Measurements from ENCODE around the gene PDE4D.
A peak's percentile ranks its signal among the peaks of the same experiment; 100 is the strongest.

Gene PDE4D

DNA sequence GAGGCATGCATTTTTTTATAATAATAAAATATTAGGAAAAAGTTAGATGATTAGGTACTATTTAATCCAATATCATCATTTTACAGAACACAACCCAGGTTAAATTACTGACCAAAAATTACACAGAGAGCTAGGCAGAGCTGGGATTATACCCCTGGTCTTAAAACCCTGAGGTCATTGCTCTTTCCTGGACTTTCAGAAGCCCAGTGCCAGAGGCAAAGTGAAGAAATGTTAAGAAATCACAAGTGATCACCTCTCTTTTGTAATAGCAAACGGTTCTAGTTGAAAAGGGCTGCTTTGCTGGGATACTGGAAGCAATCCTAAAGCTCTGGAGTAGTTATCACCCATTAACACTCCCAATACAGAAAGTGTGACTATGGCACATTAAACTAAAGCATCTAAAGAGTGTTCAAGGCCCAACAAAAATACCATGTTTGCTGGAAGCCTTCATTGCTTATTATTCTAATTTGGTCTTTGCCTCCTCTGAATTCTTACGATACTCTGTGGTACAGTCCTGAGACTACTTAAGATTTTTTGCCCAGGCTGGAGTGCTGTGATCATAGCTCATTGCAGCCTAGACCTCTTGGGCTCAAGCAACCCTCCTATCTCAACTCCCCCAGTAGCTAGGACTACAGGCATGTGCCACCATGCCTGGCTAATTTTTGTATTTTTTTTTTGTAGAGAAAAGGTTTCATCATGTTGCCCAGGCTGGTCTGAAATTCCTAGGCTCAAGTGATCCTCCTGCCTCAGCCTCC, 734.7 kb downstream of the PDE4D start:
- no peak overlapping the region for H3K4me2 ChIP-seq (ENCODE audit: low read length, poor library complexity, severe bottlenecking)
- no peaks in the 10 kb centered on the region for H3K4me1 ChIP-seq (ENCODE audit: control insufficient read depth, insufficient read depth, low read depth, low read length)
- H3K9ac ChIP-seq (ENCODE audit: low read length) = no peak overlapping the region
- H4K8ac ChIP-seq (ENCODE audit: low read length) = no peak overlapping the region
- no peaks in the 10 kb centered on the region for H3K9me3 ChIP-seq (ENCODE audit: control insufficient read depth, low read length)
- no peak overlapping the region for H2BK15ac ChIP-seq (ENCODE audit: low read depth, poor library complexity, severe bottlenecking)
- H3K79me1 ChIP-seq (replicated peaks; ENCODE audit: low read length, poor library complexity, severe bottlenecking) = no peaks in the 10 kb centered on the region
- H3K36me3 ChIP-seq (ENCODE audit: control insufficient read depth in 1 of 2, insufficient read depth in 2 of 2, low read depth in 1 of 2, low read length in 2 of 2) = no peaks in the 10 kb centered on the region
- H3K27me3 ChIP-seq (ENCODE audit: control insufficient read depth in 1 of 2, insufficient read depth in 1 of 2, low read length in 2 of 2) = no peaks in the 10 kb centered on the region
- H4K91ac ChIP-seq (ENCODE audit: low read length) = no peak overlapping the region
- H3K18ac ChIP-seq (ENCODE audit: low read depth in 1 of 2, low read length in 2 of 2) = no peak overlapping the region
- no peak overlapping the region for H3K27ac ChIP-seq (ENCODE audit: low read length, poor library complexity, severe bottlenecking)
- no peak overlapping the region for H3K23ac ChIP-seq (ENCODE audit: low read length in 2 of 2)
- H2BK5ac ChIP-seq (ENCODE audit: low read depth, low read length, poor library complexity, severe bottlenecking) = no peak overlapping the region
- H3K14ac ChIP-seq (ENCODE audit: low read length in 2 of 2) = no peak overlapping the region
- H2AK5ac ChIP-seq (ENCODE audit: low read length, severe bottlenecking) = no peak overlapping the region
- H2BK120ac ChIP-seq (ENCODE audit: low read depth, low read length) = no peak overlapping the region
- DNase-seq = peak; percentile 15
- H3K4me3 ChIP-seq (ENCODE audit: insufficient read depth in 1 of 2, low read depth in 1 of 2, low read length in 2 of 2) = no peak overlapping the region
- no peak overlapping the region for H2BK12ac ChIP-seq (ENCODE audit: low read length in 2 of 2)
- no peak overlapping the region for H3K4ac ChIP-seq (ENCODE audit: low read depth in 1 of 2, low read length in 2 of 2)
- 43% methylated on average over 2 of the region's 2 CpGs for WGBS
- no peak overlapping the region for H2AFZ ChIP-seq (ENCODE audit: low read depth, low read length)

DNA sequence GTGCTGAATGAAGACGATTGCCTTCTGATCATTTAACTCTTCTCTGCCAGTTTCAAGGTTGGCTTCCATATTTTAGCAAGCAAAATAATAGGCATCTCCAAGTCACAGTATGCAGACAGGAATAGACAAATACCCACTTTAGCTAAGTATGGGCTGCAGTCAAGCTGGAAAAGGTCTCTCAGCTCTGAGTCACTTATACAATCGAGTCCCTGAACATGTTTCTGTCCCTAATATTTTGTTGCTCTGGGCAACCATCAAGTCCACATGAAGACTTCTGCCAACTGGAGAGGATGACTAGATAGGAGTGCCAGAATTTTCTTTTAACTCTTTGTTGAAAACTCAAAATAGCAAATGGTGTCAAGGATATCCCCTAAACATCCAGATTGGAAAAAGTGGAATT, 735.4 kb downstream of the PDE4D start:
- no peak overlapping the region for H2AFZ ChIP-seq (ENCODE audit: low read depth, low read length)
- no peaks in the 10 kb centered on the region for H3K4me1 ChIP-seq (ENCODE audit: control insufficient read depth, insufficient read depth, low read depth, low read length)
- DNase-seq = peak; percentile 75
- no peak overlapping the region for H3K18ac ChIP-seq (ENCODE audit: low read depth in 1 of 2, low read length in 2 of 2)
- H3K23ac ChIP-seq (ENCODE audit: low read length in 2 of 2) = no peak overlapping the region
- H3K27ac ChIP-seq (ENCODE audit: low read length, poor library complexity, severe bottlenecking) = no peak overlapping the region
- H3K4ac ChIP-seq (ENCODE audit: low read depth in 1 of 2, low read length in 2 of 2) = no peak overlapping the region
- H3K4me2 ChIP-seq (ENCODE audit: low read length, poor library complexity, severe bottlenecking) = no peak overlapping the region
- H4K8ac ChIP-seq (ENCODE audit: low read length) = no peak overlapping the region
- no peaks in the 10 kb centered on the region for H3K9me3 ChIP-seq (ENCODE audit: control insufficient read depth, low read length)
- no peak overlapping the region for H2BK5ac ChIP-seq (ENCODE audit: low read depth, low read length, poor library complexity, severe bottlenecking)
- H4K91ac ChIP-seq (ENCODE audit: low read length) = no peak overlapping the region
- no peak overlapping the region for H3K4me3 ChIP-seq (ENCODE audit: insufficient read depth in 1 of 2, low read depth in 1 of 2, low read length in 2 of 2)
- no peaks in the 10 kb centered on the region for H3K27me3 ChIP-seq (ENCODE audit: control insufficient read depth in 1 of 2, insufficient read depth in 1 of 2, low read length in 2 of 2)
- no peak overlapping the region for H3K14ac ChIP-seq (ENCODE audit: low read length in 2 of 2)
- WGBS = 45% methylated on average over 2 of the region's 2 CpGs
- H3K36me3 ChIP-seq (ENCODE audit: control insufficient read depth in 1 of 2, insufficient read depth in 2 of 2, low read depth in 1 of 2, low read length in 2 of 2) = no peaks in the 10 kb centered on the region
- H2BK120ac ChIP-seq (ENCODE audit: low read depth, low read length) = no peak overlapping the region
- no peak overlapping the region for H2BK15ac ChIP-seq (ENCODE audit: low read depth, poor library complexity, severe bottlenecking)
- no peak overlapping the region for H2AK5ac ChIP-seq (ENCODE audit: low read length, severe bottlenecking)
- H3K79me1 ChIP-seq (replicated peaks; ENCODE audit: low read length, poor library complexity, severe bottlenecking) = no peaks in the 10 kb centered on the region
- H3K9ac ChIP-seq (ENCODE audit: low read length) = no peak overlapping the region
- no peak overlapping the region for H2BK12ac ChIP-seq (ENCODE audit: low read length in 2 of 2)

DNA sequence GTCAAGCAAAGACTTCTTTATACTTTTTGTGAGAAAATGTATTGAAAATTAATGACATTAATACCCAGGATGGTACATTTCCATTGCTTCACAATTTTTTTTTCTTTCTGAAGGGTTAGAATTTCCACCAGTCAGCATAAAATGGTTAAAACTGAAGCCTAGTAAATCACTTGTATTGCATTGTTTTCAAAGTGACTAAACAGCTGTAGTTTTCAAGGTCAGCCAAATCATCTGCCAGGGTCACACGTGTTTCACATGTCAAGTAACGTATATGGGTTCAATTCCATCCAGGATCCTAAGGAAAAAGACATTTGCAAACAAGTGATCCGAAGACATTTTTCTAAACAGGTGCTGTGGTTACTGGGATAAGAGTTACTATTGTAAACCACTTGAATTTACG, 736.5 kb downstream of the PDE4D start:
- Histone ChIP-seq H3K14ac (ENCODE audit: low read length in 2 of 2) (no peak overlapping the region), H3K4me2 (ENCODE audit: low read length, poor library complexity, severe bottlenecking) (no peak overlapping the region), H3K4me1 (ENCODE audit: control insufficient read depth, insufficient read depth, low read depth, low read length) (no peaks in the 10 kb centered on the region), H2AFZ (ENCODE audit: low read depth, low read length) (no peak overlapping the region), H3K9me3 (ENCODE audit: control insufficient read depth, low read length) (no peaks in the 10 kb centered on the region), H3K27me3 (ENCODE audit: control insufficient read depth in 1 of 2, insufficient read depth in 1 of 2, low read length in 2 of 2) (no peaks in the 10 kb centered on the region), H3K4me3 (ENCODE audit: insufficient read depth in 1 of 2, low read depth in 1 of 2, low read length in 2 of 2) (no peak overlapping the region), H4K8ac (ENCODE audit: low read length) (no peak overlapping the region), H4K91ac (ENCODE audit: low read length) (no peak overlapping the region), H2AK5ac (ENCODE audit: low read length, severe bottlenecking) (no peak overlapping the region), H3K4ac (ENCODE audit: low read depth in 1 of 2, low read length in 2 of 2) (no peak overlapping the region), H3K18ac (ENCODE audit: low read depth in 1 of 2, low read length in 2 of 2) (no peak overlapping the region), H2BK12ac (ENCODE audit: low read length in 2 of 2) (no peak overlapping the region), H3K27ac (ENCODE audit: low read length, poor library complexity, severe bottlenecking) (no peak overlapping the region), H2BK120ac (ENCODE audit: low read depth, low read length) (no peak overlapping the region), H3K79me1 (replicated peaks; ENCODE audit: low read length, poor library complexity, severe bottlenecking) (no peaks in the 10 kb centered on the region), H3K23ac (ENCODE audit: low read length in 2 of 2) (no peak overlapping the region), H3K9ac (ENCODE audit: low read length) (no peak overlapping the region), H2BK15ac (ENCODE audit: low read depth, poor library complexity, severe bottlenecking) (no peak overlapping the region), H2BK5ac (ENCODE audit: low read depth, low read length, poor library complexity, severe bottlenecking) (no peak overlapping the region), H3K36me3 (ENCODE audit: control insufficient read depth in 1 of 2, insufficient read depth in 2 of 2, low read depth in 1 of 2, low read length in 2 of 2) (no peaks in the 10 kb centered on the region)
- no peak for DNase-seq
- whole genome bisulfite sequencing = 98% methylated on average over 3 of the region's 4 CpGs

DNA sequence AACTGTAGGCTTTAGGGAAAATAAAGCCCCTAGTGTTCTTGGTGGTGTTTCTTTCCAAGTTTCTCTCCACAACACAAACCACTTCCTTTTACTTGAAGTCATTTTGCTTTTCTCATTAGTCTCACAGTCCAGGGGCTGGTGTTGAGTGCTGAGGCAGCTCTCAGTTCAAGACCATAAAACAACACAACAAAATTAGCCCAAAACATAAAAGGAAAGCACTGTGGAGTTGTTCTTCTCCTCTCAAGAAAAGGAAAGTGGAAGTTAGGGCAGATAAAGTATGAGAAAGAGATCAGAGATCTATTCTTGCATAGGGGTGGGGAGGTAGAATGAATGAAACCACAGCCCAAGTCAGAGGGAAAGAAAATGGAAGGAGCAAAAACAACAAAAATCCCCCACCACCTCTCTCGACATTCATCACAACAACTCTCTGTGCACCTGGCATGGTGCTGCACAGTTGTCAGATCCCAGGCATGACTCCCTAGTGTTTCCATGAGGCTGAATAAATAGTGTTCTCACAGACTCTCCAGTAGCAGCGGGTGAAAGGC, 740.8 kb downstream of the PDE4D start:
- Histone ChIP-seq H3K36me3 (ENCODE audit: control insufficient read depth in 1 of 2, insufficient read depth in 2 of 2, low read depth in 1 of 2, low read length in 2 of 2) (no peaks in the 10 kb centered on the region), H4K8ac (ENCODE audit: low read length) (no peak overlapping the region), H3K4ac (ENCODE audit: low read depth in 1 of 2, low read length in 2 of 2) (no peak overlapping the region), H3K9me3 (ENCODE audit: control insufficient read depth, low read length) (no peaks in the 10 kb centered on the region), H3K4me3 (ENCODE audit: insufficient read depth in 1 of 2, low read depth in 1 of 2, low read length in 2 of 2) (no peak overlapping the region), H2AFZ (ENCODE audit: low read depth, low read length) (no peak overlapping the region), H3K27ac (ENCODE audit: low read length, poor library complexity, severe bottlenecking) (no peak overlapping the region), H3K4me2 (ENCODE audit: low read length, poor library complexity, severe bottlenecking) (no peak overlapping the region), H3K14ac (ENCODE audit: low read length in 2 of 2) (no peak overlapping the region), H3K9ac (ENCODE audit: low read length) (no peak overlapping the region), H4K91ac (ENCODE audit: low read length) (no peak overlapping the region), H3K18ac (ENCODE audit: low read depth in 1 of 2, low read length in 2 of 2) (no peak overlapping the region), H2BK120ac (ENCODE audit: low read depth, low read length) (no peak overlapping the region), H3K23ac (ENCODE audit: low read length in 2 of 2) (no peak overlapping the region), H2BK5ac (ENCODE audit: low read depth, low read length, poor library complexity, severe bottlenecking) (no peak overlapping the region), H2BK12ac (ENCODE audit: low read length in 2 of 2) (no peak overlapping the region), H2BK15ac (ENCODE audit: low read depth, poor library complexity, severe bottlenecking) (no peak overlapping the region), H3K27me3 (ENCODE audit: control insufficient read depth in 1 of 2, insufficient read depth in 1 of 2, low read length in 2 of 2) (no peaks in the 10 kb centered on the region), H2AK5ac (ENCODE audit: low read length, severe bottlenecking) (no peak overlapping the region), H3K4me1 (ENCODE audit: control insufficient read depth, insufficient read depth, low read depth, low read length) (no peaks in the 10 kb centered on the region), H3K79me1 (replicated peaks; ENCODE audit: low read length, poor library complexity, severe bottlenecking) (no peaks in the 10 kb centered on the region)
- WGBS = 100% methylated on average over 2 of the region's 2 CpGs
- DNase-seq = no peak

Data from mesenchymal stem cell (in vitro differentiated cells and primary cell).